Measurements from ENCODE around the gene PCDHGA5.
"Not testable (repeated sequence)": the region's sequence is repeated elsewhere in the genome, so short reads cannot be mapped to it uniquely, and the experiment has no call there.

PCDHGA5 gene

GRCh38 chr5:141388661-141389060, 24.7 kb downstream of the PCDHGA5 start:
- DNase-seq, result no peak

GRCh38 chr5:141389153-141390042, 25.4 kb downstream of the PCDHGA5 start:
- DNase-seq, result no peak

DNA sequence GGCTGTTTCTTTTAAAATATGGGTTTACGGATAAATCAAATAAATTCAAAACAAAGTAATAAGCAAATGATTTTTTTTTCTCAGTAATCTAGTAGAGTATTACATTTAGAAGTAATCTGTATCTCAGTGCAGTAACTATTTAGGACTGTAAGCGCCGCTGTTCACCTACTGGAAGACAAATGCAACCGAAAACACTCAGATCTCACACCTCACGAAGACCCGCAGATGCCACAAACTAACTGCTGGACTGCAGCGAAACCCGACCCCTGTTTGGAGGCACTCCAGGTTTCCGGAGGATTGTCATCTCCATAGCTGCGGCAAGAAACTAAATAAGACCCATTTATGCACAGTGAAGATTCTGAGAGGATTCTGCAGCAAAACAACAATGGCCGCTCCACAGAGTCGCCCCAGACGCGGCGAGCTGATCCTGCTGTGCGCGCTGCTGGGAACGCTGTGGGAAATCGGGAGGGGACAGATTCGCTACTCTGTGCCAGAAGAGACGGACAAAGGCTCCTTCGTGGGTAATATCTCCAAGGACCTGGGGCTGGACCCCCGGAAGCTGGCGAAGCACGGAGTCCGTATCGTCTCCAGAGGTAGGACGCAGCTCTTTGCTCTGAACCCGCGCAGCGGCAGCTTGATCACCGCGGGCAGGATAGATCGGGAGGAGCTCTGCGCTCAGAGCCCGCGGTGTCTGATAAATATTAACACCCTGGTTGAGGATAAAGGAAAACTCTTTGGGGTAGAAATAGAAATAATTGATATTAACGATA, 28.7 kb downstream of the PCDHGA5 start, which contains the start of gene PCDHGA8:
Gene PCDHGA8, plus strand, starts transcription at position 205 of the 770 bp plus-strand sequence. Its CDS starts 181 bp downstream, at position 386.
- DNase-seq, result no peak

- no peak for DNase-seq
Measured at GRCh38 chr5:141393267-141393666, 29.3 kb downstream of the PCDHGA5 start.

GRCh38 chr5:141394401-141395187, 30.6 kb downstream of the PCDHGA5 start:
- not testable (repeated sequence) for DNase-seq

DNA sequence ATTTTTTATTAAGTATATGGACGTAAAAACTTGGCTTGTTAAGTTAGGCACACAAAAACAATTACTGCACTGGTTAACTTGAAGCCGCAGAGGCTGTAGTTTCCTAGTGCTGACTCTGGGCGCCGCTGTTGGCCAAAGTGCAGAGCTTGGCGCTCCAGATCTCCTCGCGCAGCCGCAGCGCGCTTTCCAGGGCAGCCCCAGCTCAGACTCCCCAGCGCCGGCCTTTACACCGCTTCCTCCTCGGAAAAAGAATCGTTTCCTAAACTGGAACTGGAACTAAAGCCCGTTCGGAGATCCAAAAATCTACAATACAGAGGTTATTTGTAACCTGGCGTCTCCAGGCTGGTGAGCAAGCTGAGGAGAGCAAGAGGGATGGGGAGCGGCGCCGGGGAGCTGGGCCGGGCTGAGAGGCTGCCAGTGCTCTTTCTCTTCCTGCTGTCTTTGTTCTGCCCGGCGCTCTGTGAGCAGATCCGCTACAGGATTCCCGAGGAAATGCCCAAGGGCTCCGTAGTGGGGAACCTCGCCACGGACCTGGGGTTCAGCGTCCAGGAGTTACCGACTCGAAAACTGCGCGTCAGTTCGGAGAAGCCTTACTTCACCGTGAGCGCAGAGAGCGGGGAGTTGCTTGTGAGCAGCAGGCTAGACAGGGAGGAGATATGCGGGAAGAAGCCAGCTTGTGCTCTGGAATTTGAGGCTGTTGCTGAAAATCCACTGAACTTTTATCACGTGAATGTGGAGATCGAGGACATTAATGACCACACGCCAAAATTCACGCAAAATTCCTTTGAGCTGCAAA, 34.0 kb downstream of the PCDHGA5 start, which contains the start of gene PCDHGB5:
Gene PCDHGB5, plus strand, starts transcription at position 192 of the 796 bp plus-strand sequence. Its CDS starts 181 bp downstream, at position 373.
- not testable (repeated sequence) for DNase-seq

DNA sequence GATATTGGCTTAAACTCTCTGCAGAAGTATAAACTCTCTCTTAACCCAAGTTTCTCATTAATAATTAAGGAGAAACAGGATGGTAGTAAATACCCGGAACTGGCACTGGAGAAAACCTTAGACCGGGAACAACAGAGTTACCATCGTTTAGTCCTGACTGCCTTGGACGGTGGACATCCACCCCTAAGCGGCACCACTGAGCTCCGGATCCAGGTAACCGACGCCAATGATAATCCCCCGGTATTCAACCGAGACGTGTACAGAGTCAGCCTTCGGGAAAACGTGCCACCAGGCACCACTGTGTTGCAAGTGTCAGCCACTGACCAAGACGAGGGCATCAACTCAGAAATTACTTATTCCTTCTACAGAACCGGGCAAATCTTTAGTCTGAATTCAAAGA, 34.6 kb downstream of the PCDHGA5 start:
- no peak for DNase-seq

- no peak for DNase-seq
Measured at GRCh38 chr5:141399555-141400258, 35.7 kb downstream of the PCDHGA5 start.

GRCh38 chr5:141402553-141403243, 38.7 kb downstream of the PCDHGA5 start, which contains the start of gene PCDHGA9:
Gene PCDHGA9 (plus strand): TSS chr5:141402778. CDS start chr5:141402953, 175 bp downstream.
- no peak for DNase-seq

DNA sequence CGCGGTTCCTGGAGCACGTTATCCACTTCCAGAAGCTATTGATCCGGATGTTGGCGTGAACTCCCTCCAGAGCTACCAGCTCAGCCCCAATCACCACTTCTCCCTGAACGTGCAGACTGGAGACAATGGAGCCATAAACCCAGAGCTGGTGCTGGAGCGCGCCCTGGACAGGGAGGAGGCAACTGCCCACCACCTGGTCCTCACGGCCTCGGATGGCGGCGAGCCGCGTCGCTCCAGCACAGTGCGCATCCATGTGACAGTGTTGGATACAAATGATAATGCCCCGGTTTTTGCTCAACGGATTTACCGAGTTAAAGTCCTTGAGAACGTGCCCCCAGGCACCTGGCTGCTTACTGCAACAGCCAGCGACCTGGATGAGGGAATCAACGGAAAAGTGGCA, 39.4 kb downstream of the PCDHGA5 start:
- DNase-seq, result no peak

DNA sequence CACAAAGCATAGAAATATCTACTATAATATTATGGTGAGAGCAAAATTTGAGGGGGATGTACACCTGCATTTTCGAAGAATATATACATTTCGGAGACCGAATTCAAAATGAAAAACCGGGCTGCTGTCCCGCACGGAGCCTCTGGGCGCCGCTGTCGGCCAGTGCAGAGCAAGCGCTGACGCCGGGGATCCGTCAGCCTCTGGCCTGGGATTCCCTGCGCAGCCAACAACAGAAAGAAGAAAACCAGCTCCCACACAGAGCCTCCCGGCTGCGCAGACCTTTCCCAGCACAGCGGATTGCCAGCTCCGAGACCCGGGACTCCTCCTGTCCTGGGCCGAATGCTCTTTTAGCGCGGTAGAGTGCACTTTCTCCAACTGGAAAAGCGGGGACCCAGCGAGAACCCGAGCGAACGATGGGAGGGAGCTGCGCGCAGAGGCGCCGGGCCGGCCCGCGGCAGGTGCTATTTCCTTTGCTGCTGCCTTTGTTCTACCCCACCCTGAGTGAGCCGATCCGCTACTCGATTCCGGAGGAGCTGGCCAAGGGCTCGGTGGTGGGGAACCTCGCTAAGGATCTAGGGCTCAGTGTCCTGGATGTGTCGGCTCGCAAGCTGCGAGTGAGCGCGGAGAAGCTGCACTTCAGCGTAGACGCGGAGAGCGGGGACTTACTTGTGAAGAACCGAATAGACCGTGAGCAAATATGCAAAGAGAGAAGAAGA, 44.0 kb downstream of the PCDHGA5 start, which contains the start of gene PCDHGB6:
Gene PCDHGB6, plus strand, starts transcription at position 232 of the 716 bp plus-strand sequence. Its CDS starts 182 bp downstream, at position 414.
- DNase-seq, result not testable (repeated sequence)

DNA sequence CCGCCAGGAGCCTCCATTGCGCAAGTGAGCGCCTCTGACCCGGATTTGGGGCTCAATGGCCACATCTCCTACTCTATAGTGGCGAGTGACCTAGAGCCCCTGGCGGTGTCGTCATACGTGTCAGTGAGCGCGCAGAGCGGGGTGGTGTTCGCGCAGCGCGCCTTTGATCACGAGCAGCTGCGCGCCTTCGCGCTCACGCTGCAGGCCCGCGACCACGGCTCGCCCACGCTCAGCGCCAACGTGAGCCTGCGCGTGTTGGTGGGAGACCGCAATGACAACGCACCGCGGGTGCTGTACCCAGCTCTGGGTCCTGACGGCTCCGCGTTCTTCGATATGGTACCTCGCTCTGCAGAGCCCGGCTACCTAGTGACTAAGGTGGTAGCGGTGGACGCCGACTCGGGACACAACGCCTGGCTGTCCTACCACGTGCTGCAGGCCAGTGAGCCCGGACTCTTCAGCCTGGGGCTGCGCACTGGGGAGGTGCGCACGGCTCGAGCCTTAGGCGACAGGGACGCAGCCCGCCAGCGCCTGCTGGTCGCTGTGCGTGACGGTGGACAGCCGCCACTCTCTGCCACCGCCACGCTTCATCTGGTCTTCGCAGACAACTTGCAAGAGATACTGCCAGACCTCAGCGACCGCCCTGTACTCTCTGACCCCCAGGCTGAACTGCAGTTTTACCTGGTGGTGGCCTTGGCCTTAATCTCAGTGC, 45.8 kb downstream of the PCDHGA5 start:
- no peak for DNase-seq

- no peak for DNase-seq
Measured at GRCh38 chr5:141411575-141411974, 47.6 kb downstream of the PCDHGA5 start.

- no peak for DNase-seq
Measured at GRCh38 chr5:141412854-141413539, 49.0 kb downstream of the PCDHGA5 start, which contains the start of gene PCDHGA10. Gene PCDHGA10 (plus strand): TSS chr5:141412987. CDS start chr5:141413176, 189 bp downstream.

DNA sequence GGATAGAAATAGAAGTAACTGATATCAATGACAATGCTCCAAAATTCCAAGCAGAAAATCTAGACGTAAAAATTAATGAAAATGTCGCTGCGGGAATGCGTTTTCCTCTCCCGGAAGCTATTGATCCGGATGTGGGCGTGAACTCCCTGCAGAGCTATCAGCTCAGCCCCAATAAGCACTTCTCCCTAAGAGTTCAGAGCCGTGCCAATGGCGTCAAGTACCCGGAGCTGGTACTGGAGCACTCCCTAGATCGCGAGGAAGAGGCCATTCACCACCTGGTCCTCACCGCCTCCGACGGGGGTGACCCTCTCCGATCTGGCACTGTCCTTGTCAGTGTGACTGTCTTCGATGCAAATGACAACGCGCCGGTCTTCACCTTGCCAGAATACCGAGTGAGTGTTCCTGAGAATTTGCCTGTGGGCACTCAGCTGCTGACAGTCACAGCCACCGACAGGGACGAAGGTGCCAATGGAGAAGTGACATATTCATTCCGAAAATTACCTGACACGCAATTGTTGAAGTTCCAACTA, 49.6 kb downstream of the PCDHGA5 start:
- DNase-seq, result no peak

- not testable (repeated sequence) for DNase-seq
Measured at GRCh38 chr5:141414548-141415274, 50.7 kb downstream of the PCDHGA5 start.

- DNase-seq, result not testable (repeated sequence)
Measured at GRCh38 chr5:141415275-141415618, 51.3 kb downstream of the PCDHGA5 start.

Measured in SHP77 treated with DMSO at 0.1 percent for 48 hours (cell line).